ENCODE results near the gene XKR7.

- TF ChIP-seq POLR2AphosphoS5 (IDR thresholded peaks at IDR 0.05): no peak
- TF ChIP-seq, protein P1, sequence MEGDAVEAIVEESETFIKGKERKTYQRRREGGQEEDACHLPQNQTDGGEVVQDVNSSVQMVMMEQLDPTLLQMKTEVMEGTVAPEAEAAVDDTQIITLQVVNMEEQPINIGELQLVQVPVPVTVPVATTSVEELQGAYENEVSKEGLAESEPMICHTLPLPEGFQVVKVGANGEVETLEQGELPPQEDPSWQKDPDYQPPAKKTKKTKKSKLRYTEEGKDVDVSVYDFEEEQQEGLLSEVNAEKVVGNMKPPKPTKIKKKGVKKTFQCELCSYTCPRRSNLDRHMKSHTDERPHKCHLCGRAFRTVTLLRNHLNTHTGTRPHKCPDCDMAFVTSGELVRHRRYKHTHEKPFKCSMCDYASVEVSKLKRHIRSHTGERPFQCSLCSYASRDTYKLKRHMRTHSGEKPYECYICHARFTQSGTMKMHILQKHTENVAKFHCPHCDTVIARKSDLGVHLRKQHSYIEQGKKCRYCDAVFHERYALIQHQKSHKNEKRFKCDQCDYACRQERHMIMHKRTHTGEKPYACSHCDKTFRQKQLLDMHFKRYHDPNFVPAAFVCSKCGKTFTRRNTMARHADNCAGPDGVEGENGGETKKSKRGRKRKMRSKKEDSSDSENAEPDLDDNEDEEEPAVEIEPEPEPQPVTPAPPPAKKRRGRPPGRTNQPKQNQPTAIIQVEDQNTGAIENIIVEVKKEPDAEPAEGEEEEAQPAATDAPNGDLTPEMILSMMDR (IDR thresholded peaks at IDR 0.05; ENCODE audit: poor library complexity, severe bottlenecking): no peak
- no peak for TF ChIP-seq RAD21 (conservative IDR thresholded peaks at IDR 0.05)
- TF ChIP-seq MXI1 (conservative IDR thresholded peaks at IDR 0.05; ENCODE audit: poor library complexity, severe bottlenecking): no peak
- TF ChIP-seq SMC3 (conservative IDR thresholded peaks at IDR 0.05; ENCODE audit: poor library complexity): no peak
- TF ChIP-seq EZH2 (IDR thresholded peaks at IDR 0.05; ENCODE audit: borderline replicate concordance, insufficient read depth, low read length, poor library complexity, severe bottlenecking): no peak
- TF ChIP-seq EP300 (conservative IDR thresholded peaks at IDR 0.05; ENCODE audit: poor library complexity, severe bottlenecking): no peak
- no peak for TF ChIP-seq TAF1 (IDR thresholded peaks at IDR 0.05; ENCODE audit: low read depth)
- TF ChIP-seq, protein P2, sequence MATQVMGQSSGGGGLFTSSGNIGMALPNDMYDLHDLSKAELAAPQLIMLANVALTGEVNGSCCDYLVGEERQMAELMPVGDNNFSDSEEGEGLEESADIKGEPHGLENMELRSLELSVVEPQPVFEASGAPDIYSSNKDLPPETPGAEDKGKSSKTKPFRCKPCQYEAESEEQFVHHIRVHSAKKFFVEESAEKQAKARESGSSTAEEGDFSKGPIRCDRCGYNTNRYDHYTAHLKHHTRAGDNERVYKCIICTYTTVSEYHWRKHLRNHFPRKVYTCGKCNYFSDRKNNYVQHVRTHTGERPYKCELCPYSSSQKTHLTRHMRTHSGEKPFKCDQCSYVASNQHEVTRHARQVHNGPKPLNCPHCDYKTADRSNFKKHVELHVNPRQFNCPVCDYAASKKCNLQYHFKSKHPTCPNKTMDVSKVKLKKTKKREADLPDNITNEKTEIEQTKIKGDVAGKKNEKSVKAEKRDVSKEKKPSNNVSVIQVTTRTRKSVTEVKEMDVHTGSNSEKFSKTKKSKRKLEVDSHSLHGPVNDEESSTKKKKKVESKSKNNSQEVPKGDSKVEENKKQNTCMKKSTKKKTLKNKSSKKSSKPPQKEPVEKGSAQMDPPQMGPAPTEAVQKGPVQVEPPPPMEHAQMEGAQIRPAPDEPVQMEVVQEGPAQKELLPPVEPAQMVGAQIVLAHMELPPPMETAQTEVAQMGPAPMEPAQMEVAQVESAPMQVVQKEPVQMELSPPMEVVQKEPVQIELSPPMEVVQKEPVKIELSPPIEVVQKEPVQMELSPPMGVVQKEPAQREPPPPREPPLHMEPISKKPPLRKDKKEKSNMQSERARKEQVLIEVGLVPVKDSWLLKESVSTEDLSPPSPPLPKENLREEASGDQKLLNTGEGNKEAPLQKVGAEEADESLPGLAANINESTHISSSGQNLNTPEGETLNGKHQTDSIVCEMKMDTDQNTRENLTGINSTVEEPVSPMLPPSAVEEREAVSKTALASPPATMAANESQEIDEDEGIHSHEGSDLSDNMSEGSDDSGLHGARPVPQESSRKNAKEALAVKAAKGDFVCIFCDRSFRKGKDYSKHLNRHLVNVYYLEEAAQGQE (IDR thresholded peaks at IDR 0.05; ENCODE audit: borderline replicate concordance): no peak
These were observed 32.8 kb upstream of the XKR7 start for GRCh38 chr20:31934968-31935764.
